Subcutaneous adipose tissue (tissue), 4 donors: Measurements from ENCODE around the gene CASP12. TPM values are rescaled to one million over a fixed set of nuclear protein-coding genes. Genes with fewer than 3 reads are reported as not detected.

ENCODE experiments used
- CTCF ChIP-seq: fragments of 450-650 bp; IDR thresholded peaks from one replicate; pipeline ENCODE4 v1.5.1; 2016; ENCODE audit warnings: low read depth, mild to moderate bottlenecking, control low read depth, antibody characterized with exemption, moderate library complexity
- total RNA-seq, 4 donors: library from RNA; depleted of rRNA; stranded (reverse); fragments of >200 nt; gene quantifications; one replicate each; pipeline ENCODE4 v1.1.0, GENCODE V29; 2016

The CASP12 gene
- total RNA-seq, 4 donors from 2014 or later: 0.66 to 5.1 (median 1.9) TPM

- no peak for TF ChIP-seq CTCF
Observed at GRCh38 chr11:104905271-104905670, 7.0 kb upstream of the CASP12 start.

- no peak for TF ChIP-seq CTCF
Observed at GRCh38 chr11:104899226-104899625, 966 bp upstream of the CASP12 start.

- no peak for TF ChIP-seq CTCF
Observed at GRCh38 chr11:104898685-104899013, 389 bp upstream of the CASP12 start.

- no peak for TF ChIP-seq CTCF
Observed at GRCh38 chr11:104895634-104896033, 2.6 kb downstream of the CASP12 start.

- TF ChIP-seq CTCF: no peak
Observed at GRCh38 chr11:104893876-104894275, 4.4 kb downstream of the CASP12 start.

- TF ChIP-seq CTCF: no peak
Observed at GRCh38 chr11:104892723-104893511, 5.3 kb downstream of the CASP12 start.

GRCh38 chr11:104891135-104891534, 7.1 kb downstream of the CASP12 start:
- no peak for TF ChIP-seq CTCF
